ENCODE measurements around the gene CMTM5. TPM values are rescaled to one million over a fixed set of nuclear protein-coding genes. Genes with fewer than 3 reads are reported as not detected.

CMTM5 gene
- total and polyA plus RNA-seq, 2 donors (not counting 3 experiments of a cell fraction or from before 2014, with no cell fraction given) = not detected

DNA sequence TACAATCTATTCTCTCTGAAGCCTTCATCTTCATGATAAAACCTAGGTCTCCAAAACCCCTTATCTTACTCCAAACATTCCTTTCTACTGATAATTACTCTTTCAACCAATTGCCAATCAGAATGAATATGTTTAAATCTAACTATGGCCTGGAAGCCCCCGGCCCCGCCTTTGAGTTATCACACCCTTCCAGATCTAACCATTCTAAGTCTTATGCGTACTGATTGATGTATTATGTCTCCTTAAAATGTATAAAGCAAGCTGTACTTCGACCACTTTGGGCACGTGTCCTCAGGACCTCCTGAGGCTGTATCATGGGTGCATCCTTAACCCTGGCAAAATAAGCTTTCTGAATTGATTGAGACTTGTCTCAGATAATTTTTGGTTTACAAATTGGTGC, 41.2 kb upstream of the CMTM5 start:
- no peak for TF ChIP-seq JUN (IDR thresholded peaks at IDR 0.05; ENCODE audit: borderline replicate concordance, insufficient read depth, insufficient read length, low read depth)
- no peak for TF ChIP-seq EZH2 (IDR thresholded peaks at IDR 0.05; ENCODE audit: borderline replicate concordance, low read depth, low read length, severe bottlenecking)
- no peak for TF ChIP-seq POLR2AphosphoS5 (IDR thresholded peaks at IDR 0.05; ENCODE audit: insufficient read depth, low read depth, low read length)
- TF ChIP-seq MYC (IDR thresholded peaks at IDR 0.05; ENCODE audit: low read depth, low read length) = no peak
- no peak for TF ChIP-seq FOS (IDR thresholded peaks at IDR 0.05; ENCODE audit: borderline replicate concordance, insufficient read depth, low read length)
- TF ChIP-seq, protein P1, sequence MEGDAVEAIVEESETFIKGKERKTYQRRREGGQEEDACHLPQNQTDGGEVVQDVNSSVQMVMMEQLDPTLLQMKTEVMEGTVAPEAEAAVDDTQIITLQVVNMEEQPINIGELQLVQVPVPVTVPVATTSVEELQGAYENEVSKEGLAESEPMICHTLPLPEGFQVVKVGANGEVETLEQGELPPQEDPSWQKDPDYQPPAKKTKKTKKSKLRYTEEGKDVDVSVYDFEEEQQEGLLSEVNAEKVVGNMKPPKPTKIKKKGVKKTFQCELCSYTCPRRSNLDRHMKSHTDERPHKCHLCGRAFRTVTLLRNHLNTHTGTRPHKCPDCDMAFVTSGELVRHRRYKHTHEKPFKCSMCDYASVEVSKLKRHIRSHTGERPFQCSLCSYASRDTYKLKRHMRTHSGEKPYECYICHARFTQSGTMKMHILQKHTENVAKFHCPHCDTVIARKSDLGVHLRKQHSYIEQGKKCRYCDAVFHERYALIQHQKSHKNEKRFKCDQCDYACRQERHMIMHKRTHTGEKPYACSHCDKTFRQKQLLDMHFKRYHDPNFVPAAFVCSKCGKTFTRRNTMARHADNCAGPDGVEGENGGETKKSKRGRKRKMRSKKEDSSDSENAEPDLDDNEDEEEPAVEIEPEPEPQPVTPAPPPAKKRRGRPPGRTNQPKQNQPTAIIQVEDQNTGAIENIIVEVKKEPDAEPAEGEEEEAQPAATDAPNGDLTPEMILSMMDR (IDR thresholded peaks at IDR 0.05; ENCODE audit: extremely low read depth in 1 of 2, insufficient read depth in 1 of 2, low read depth in 1 of 2, low read length in 2 of 2) = no peak
- no peak for TF ChIP-seq POLR2A (IDR thresholded peaks at IDR 0.05; ENCODE audit: low read depth, low read length)
- TF ChIP-seq GATA2 (IDR thresholded peaks at IDR 0.05; ENCODE audit: insufficient read depth, insufficient read length, low read depth, low read length) = no peak
- no peak for TF ChIP-seq MAX (IDR thresholded peaks at IDR 0.05; ENCODE audit: insufficient read depth, insufficient read length)
- no TSS peak for BruUV-seq (replicated peaks)
- Histone ChIP-seq H3K9me1 (replicated peaks; ENCODE audit: control insufficient read depth, extremely low read depth, insufficient read depth, low read length) (no peaks in the 10 kb centered on the region), H3K4me2 (ENCODE audit: insufficient read depth, low read length) (no peak overlapping the region), H3K79me2 (ENCODE audit: control insufficient read depth, insufficient read depth, low read length) (no peaks in the 10 kb centered on the region), H3K4me1 (ENCODE audit: control insufficient read depth, extremely low read depth, insufficient read depth, low read length) (no peaks in the 10 kb centered on the region), H3K27me3 (ENCODE audit: control insufficient read depth in 2 of 2, insufficient read depth in 2 of 2, low read length in 2 of 2) (peaks cover 0 to 7% of the 10 kb centered on the region in 2 experiments), H3K4me3 (replicated peaks in 1 of 3; ENCODE audit: insufficient read depth in 1 of 3, low read depth in 1 of 3, low read length in 3 of 3) (no peak overlapping the region), H3K9me3 (replicated peaks; ENCODE audit: control insufficient read depth, insufficient read depth, low read length) (no peaks in the 10 kb centered on the region), H3K27ac (ENCODE audit: insufficient read depth, low read depth, low read length) (no peak overlapping the region), H3K36me3 (ENCODE audit: control insufficient read depth in 2 of 2, extremely low read depth in 1 of 2, insufficient read depth in 2 of 2, low read length in 2 of 2) (no peaks in the 10 kb centered on the region), H3K9ac (replicated peaks; ENCODE audit: extremely low read depth, insufficient read depth, low read length) (no peak overlapping the region), H4K20me1 (replicated peaks; ENCODE audit: control insufficient read depth, extremely low read depth, insufficient read depth, low read length) (no peaks in the 10 kb centered on the region), H2AFZ (ENCODE audit: low read depth, low read length) (no peak overlapping the region)
- intact Hi-C loops (cut with micrococcal nuclease) (no loop called here), dilution Hi-C loops (cut with MboI; ENCODE audit: extremely low pct_ligation_motif_present, low sequenced_read_pairs) (no loop called here)
- DNase-seq (ENCODE audit: low read depth, low spot score) (no peak), FAIRE-seq (no peak)
- ChIA-PET POLR2A (no interaction called here), CTCF (no interaction called here)
